AG20443 (cell line): ENCODE data around the gene LIPA.
"Not testable (repeated sequence)": the region's sequence is repeated elsewhere in the genome, so short reads cannot be mapped to it uniquely, and the experiment has no call there.

ENCODE experiments used
- DNase-seq: peaks from one replicate; pipeline ENCODE4 v3.0.0; 2012; ENCODE audit warnings: low spot score, mixed read lengths

LIPA gene

GRCh38 chr10:89270153-89270483 is 18.5 kb upstream of the LIPA start:
- DNase-seq, result no peak

- no peak for DNase-seq
Measured at GRCh38 chr10:89269433-89270152, 18.0 kb upstream of the LIPA start.

- no peak for DNase-seq
Measured at GRCh38 chr10:89266721-89267453, 15.3 kb upstream of the LIPA start.

GRCh38 chr10:89263531-89263930 is 12.0 kb upstream of the LIPA start:
- no peak for DNase-seq

- no peak for DNase-seq
Measured at GRCh38 chr10:89263091-89263490, 11.5 kb upstream of the LIPA start.

GRCh38 chr10:89262086-89263051 is 10.8 kb upstream of the LIPA start:
- DNase-seq, result peak; percentile 28

- no peak for DNase-seq
Measured at GRCh38 chr10:89258881-89259280, 7.3 kb upstream of the LIPA start.

- no peak for DNase-seq
Measured at GRCh38 chr10:89257581-89257980, 6.0 kb upstream of the LIPA start.

- DNase-seq, result no peak
Measured at GRCh38 chr10:89256962-89257361, 5.4 kb upstream of the LIPA start.

GRCh38 chr10:89256340-89256739 is 4.8 kb upstream of the LIPA start:
- DNase-seq, result no peak

- DNase-seq, result no peak
Measured at GRCh38 chr10:89255793-89256192, 4.2 kb upstream of the LIPA start.

- not testable (repeated sequence) for DNase-seq
Measured at GRCh38 chr10:89255091-89255579, 3.6 kb upstream of the LIPA start.

- no peak for DNase-seq
Measured at GRCh38 chr10:89252225-89252585, 630 bp upstream of the LIPA start.

- DNase-seq, result no peak
Measured at GRCh38 chr10:89250865-89251408, 638 bp downstream of the LIPA start.

GRCh38 chr10:89248990-89249389 is 2.6 kb downstream of the LIPA start:
- no peak for DNase-seq

- not testable (repeated sequence) for DNase-seq
Measured at GRCh38 chr10:89247623-89248022, 4.0 kb downstream of the LIPA start.

GRCh38 chr10:89245802-89246201 is 5.8 kb downstream of the LIPA start:
- DNase-seq, result peak; percentile 33

GRCh38 chr10:89242840-89243568 is 8.6 kb downstream of the LIPA start:
- DNase-seq, result no peak

GRCh38 chr10:89242345-89242684 is 9.3 kb downstream of the LIPA start:
- DNase-seq, result no peak

- DNase-seq, result no peak
Measured at GRCh38 chr10:89241486-89242344, 9.9 kb downstream of the LIPA start.

GRCh38 chr10:89241026-89241425 is 10.5 kb downstream of the LIPA start:
- DNase-seq, result no peak
